Activated CD4-positive, CD25-positive, alpha-beta regulatory T cell treated with anti-CD3 and anti-CD28 coated beads, Interleukin-2, amount 50 U/mL, for 16 hours (primary cell): ENCODE measurements around the gene REPS2.
"Not testable (repeated sequence)": the region's sequence is repeated elsewhere in the genome, so short reads cannot be mapped to it uniquely, and the experiment has no call there.

ENCODE experiments used
- DNase-seq: peaks from one replicate; pipeline ENCODE4 v3.0.0-alpha.2; 2020; ENCODE audit warnings: low read depth, low spot score

REPS2 gene

GRCh38 chrX:16963216-16963615 is 16.8 kb downstream of the REPS2 start:
- no peak for DNase-seq

- not testable (repeated sequence) for DNase-seq
Measured at GRCh38 chrX:16964976-16965375, 18.5 kb downstream of the REPS2 start.

GRCh38 chrX:16966752-16967448 is 20.4 kb downstream of the REPS2 start:
- no peak for DNase-seq

GRCh38 chrX:16968753-16969152 is 22.3 kb downstream of the REPS2 start:
- DNase-seq, result not testable (repeated sequence)

GRCh38 chrX:16970977-16971376 is 24.5 kb downstream of the REPS2 start:
- DNase-seq, result no peak

- no peak for DNase-seq
Measured at GRCh38 chrX:16971694-16972093, 25.2 kb downstream of the REPS2 start.

- no peak for DNase-seq
Measured at GRCh38 chrX:16975233-16975632, 28.8 kb downstream of the REPS2 start.

GRCh38 chrX:16977771-16978170 is 31.3 kb downstream of the REPS2 start:
- DNase-seq, result no peak

- DNase-seq, result no peak
Measured at GRCh38 chrX:16978193-16978984, 31.9 kb downstream of the REPS2 start.

GRCh38 chrX:16979226-16979625 is 32.8 kb downstream of the REPS2 start:
- no peak for DNase-seq

- DNase-seq, result no peak
Measured at GRCh38 chrX:16981209-16981608, 34.8 kb downstream of the REPS2 start.

- DNase-seq, result no peak
Measured at GRCh38 chrX:16981980-16982379, 35.5 kb downstream of the REPS2 start.

GRCh38 chrX:16983051-16983450 is 36.6 kb downstream of the REPS2 start:
- DNase-seq, result no peak

- DNase-seq, result no peak
Measured at GRCh38 chrX:16985286-16985685, 38.8 kb downstream of the REPS2 start.

- DNase-seq, result no peak
Measured at GRCh38 chrX:16986169-16986568, 39.7 kb downstream of the REPS2 start.

GRCh38 chrX:16989750-16990149 is 43.3 kb downstream of the REPS2 start:
- DNase-seq, result no peak

GRCh38 chrX:16990839-16991238 is 44.4 kb downstream of the REPS2 start:
- no peak for DNase-seq

- no peak for DNase-seq
Measured at GRCh38 chrX:16992445-16992844, 46.0 kb downstream of the REPS2 start.

GRCh38 chrX:16992951-16993350 is 46.5 kb downstream of the REPS2 start:
- no peak for DNase-seq

GRCh38 chrX:16993791-16994318 is 47.4 kb downstream of the REPS2 start:
- DNase-seq, result no peak

GRCh38 chrX:16994736-16995135 is 48.3 kb downstream of the REPS2 start:
- no peak for DNase-seq

GRCh38 chrX:16997313-16997712 is 50.9 kb downstream of the REPS2 start:
- DNase-seq, result no peak

GRCh38 chrX:16999275-16999674 is 52.8 kb downstream of the REPS2 start:
- no peak for DNase-seq
